GM18505 (cell line): Measurements from ENCODE around the gene GNA14.
"Not testable (repeated sequence)": the region's sequence is repeated elsewhere in the genome, so short reads cannot be mapped to it uniquely, and the experiment has no call there.

Source experiments
- ATAC-seq: cut with Tn5 transposase; IDR thresholded peaks from one replicate; pipeline ENCODE4 v1.9.1; 2021; ENCODE audit not compliant: unreplicated experiment
- POLR2A ChIP-seq: IDR thresholded peaks from 4 replicates; pipeline ENCODE4 v1.6.1; 2011; ENCODE audit warnings: borderline replicate concordance; ENCODE audit not compliant: insufficient read depth, insufficient read length; ENCODE audit errors: extremely low read depth

GNA14 gene

DNA sequence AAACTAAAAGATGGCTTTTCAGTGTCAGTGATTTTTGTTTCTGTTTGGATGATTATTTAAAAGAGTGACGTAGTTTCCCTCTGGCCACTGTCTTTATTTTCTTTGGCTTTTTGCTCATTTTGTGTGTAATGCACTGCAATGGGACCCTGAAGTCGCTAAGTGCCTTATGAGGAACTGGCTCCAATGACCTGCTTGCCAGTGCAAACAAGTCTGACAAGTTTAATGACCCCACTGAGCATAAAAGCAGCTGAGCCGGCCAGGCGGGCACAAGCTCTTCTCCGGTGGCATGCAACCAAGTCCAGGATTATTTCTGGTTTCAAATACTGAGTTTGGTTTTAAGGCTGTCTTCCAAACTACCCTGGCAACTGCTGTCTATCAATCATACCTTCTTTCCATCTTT, 15.6 kb upstream of the GNA14 start:
- no peak for TF ChIP-seq POLR2A

DNA sequence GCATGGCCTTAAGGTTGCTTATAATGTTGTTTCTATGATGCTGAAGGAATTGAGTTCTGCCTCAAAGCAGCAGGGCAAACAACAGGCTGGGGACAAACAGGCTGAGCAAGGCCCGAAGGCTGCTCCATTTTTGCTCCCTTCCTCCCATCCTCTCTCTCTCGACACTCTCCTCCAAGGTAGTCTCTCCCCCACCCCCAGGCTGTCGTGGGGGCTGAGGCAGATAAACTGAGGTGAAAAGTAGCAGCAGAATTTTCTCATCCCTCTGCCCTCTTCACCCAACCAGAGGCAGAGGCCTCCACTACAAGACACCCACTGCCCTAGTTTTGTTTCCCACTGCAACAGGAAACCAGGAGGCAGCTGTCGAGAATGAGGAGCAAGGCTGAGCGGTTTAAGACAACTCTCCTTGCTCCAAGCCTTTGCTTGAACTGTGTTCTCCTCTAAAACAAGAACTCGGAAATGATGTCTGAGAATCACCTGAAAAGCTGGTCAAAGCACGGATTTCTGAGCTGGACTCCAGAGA, 13.5 kb upstream of the GNA14 start:
- no peak for TF ChIP-seq POLR2A
- ATAC-seq, result no peak

More for the DNA sequence above, 15.6 kb upstream of the GNA14 start:
- ATAC-seq, result no peak

DNA sequence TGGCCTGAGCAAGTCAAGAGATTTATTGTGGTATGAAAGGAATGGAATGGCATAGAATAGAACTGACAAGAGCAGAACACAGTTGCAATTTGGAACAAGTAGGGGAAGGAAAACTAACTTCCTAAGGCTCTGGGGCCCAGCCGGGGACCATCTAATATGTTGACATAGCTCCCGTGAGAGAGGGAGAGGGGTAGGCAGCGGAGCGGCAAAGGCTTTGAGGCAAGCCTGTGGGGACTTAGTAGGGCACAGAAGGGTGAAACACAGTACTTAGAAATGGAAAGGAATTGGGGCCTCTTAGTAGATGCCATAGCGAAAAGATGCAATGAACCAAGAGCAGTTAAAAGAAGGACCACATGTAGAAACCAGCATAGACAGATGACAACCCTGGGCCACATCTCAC, 11.8 kb upstream of the GNA14 start:
- no peak for TF ChIP-seq POLR2A
- no peak for ATAC-seq

DNA sequence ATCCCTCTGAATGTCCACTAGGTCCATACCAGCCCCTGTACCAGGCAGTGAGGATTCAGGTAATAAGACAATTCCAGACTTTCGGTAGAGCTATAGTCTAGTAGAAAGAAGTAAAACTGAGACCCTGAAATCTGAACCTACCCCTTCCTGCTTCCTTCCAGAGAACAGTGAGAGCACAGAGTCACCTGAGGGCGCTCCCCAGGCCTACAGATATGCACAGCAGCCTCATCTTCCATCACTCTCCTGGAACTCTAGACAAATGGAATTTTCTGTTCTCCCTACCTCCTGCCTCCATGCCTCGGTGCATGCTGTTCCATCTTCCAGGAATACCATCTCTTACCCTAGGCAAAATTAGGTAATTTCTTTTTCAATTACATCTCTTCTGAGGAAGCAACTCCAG, 3.1 kb upstream of the GNA14 start:
- ATAC-seq, result no peak
- TF ChIP-seq POLR2A, result no peak

DNA sequence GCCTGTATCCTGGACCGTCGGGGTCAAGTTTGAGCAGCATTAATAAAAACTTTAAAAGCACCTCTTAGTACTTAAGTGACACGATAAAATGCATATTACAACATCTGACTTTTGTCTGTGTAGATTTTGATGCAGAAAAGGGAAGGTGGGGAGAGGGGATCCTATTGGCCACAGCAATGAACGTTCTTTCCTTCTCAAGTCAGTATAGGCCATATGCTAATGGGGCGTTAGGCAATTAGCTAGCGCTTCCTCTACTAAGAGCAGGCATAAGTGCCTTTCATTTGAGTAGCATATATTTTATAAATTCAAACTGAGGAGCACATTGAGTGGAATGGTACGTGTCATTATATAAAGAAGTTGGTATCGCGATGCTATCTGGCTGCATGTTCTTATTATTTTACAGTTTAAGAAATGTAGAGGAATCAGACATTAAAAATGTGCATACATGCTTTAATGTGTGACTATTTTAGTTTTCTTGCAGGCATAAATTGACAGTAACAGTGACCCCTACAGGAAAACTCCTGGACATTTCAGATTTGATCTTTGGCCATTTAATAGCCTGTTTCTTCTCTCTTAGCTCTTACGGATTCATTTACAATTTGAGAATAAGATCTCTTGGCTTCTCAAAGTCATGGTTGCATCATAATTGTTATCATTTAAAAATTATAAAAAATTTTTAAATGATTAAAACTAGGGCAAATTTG, 1.1 kb upstream of the GNA14 start:
- no peak for ATAC-seq
- TF ChIP-seq POLR2A, result no peak

DNA sequence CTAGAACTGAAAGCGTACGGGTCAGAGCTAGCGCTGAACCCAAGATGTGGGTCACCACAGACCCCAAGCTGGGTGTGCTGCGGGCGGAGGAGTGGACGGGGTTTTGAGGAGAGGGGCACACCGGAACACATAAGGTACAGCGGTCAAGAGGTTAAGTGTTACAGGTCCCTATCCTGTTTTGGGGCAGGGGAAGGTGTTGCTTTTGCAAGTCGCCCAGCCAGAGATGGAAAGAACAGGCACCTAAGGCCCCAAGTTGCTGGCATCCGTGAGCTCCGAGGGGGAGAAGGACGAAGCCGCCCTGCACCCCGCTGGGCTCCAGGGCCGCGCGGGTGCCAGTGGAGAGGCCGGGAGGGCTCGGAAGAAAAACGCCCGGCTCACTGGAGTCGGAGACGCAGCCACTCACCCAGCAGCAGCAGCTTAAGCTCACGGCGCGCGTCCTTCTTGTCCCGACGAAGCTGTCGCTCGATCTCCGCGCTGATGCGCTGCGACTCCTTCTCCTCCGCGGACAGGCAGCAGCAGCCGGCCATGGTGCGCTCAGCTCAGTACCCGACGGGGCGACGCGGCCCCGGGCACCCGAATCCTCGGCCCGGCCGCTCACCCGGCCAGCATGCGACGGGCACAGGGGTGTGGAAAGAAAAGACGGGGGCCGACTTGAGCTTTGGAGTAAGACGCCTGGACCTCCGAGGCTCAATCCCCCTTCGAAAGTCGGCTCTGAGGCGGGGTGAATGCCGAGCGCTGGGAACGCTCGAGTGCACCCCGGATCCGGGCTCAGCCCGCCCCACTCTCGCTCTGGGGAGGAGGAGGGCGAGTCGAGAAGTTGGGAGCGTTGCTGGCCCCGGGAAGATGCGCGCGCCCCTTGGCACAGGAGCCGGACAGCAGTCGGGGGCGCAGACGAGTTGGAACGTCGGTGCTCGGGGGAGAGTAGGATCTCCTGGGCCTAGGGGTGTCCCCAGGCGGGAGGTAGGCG, 572 bp downstream of the GNA14 start:
- no peak for TF ChIP-seq POLR2A

DNA sequence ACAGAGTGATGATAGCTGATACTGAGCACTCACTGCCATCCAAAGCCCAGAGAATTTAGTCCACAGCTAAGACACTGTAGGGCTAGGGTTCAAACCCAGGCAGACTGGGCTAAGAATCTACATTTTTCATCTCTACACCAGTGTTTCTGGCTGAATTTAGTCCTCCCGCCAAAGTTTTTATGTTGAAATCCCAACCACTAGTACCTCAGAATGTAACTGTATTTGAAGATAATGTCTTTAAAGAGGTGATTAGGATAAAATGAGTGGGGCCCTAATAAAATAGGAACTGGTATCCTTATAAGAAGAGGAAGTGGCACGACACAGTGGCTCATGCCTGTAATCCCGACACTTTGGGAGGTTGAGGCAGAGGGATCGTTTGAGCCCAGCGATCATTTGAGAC, 4.3 kb downstream of the GNA14 start:
- no peak for ATAC-seq

More for the DNA sequence above, 572 bp downstream of the GNA14 start:
- ATAC-seq, result no peak

DNA sequence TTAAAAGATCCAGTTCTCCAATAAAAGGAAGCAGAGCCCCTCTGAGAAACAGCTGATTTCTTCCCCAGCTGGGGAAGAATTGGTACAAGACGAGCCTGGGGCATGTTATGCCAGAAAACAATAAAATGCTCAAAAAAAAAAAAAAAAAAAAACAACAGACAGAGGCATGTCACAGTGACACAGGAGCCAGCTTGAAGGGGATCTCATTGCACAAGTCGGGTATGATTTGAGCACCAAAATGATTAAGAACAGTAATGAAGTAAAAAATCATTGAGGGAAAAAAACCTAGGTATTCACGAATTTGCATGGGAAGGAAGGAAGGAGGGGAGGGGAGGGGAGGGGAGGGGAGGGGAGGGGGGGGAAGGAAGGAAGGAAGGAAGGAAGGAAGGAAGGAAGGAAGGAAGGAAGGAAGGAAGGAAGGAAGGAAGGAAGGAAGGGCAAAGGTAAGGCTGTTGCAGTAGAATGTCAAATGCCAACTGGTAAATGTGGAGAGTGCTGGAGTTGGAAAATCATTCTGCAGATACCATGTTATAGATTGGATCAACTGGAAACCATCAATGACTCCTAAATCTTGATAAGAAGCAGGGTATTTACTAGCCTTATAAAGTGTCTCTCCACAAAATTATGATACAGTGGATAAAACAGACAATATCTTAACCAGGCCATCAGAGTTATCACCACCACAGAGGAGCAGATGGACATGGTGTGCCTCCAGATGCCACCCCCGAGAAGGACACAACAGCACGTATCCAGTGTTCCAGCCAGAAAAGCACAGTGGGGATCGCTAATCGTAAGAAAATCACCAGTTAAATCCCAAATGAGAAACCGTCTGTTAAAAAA, 7.2 kb downstream of the GNA14 start:
- no peak for TF ChIP-seq POLR2A
- no peak for ATAC-seq

More for the DNA sequence above, 4.3 kb downstream of the GNA14 start:
- no peak for TF ChIP-seq POLR2A

DNA sequence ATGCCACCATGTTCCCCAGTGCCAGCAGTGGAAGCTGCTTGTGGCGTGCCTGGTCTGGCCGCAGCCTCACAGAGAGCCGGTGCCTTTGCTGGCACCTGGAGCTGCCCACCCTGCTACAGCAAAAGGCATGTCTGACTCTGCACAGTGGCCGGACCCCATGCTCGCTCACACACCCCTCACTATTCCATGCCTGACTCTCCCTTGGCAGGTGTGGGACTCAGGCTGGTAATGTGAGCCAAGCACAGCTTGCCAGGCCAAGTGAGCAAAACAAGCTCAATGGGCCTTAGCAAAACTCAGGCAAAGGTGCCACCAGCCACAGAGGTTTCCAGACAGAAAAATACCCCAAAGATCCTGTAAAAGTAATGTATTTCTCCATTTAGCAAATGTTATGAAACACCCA, 15.5 kb downstream of the GNA14 start:
- no peak for TF ChIP-seq POLR2A
- ATAC-seq, result no peak

DNA sequence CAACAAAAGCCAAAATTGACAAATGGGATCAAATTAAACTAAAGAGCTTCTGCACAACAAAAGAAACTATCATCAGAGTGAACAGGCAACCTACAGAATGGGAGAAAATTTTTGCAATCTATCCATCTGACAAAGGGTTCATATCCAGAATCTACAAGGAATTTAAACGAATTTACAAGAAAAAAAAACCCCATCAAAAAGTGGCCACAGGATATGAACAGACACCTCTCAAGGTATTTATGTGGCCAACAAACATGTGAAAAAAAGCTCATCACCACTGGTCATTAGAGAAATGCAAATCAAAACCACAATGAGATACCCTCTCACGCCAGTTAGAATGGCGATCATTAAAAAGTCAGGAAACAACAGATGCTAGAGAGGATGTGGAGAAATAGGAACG, 19.3 kb downstream of the GNA14 start:
- ATAC-seq, result not testable (repeated sequence)

DNA sequence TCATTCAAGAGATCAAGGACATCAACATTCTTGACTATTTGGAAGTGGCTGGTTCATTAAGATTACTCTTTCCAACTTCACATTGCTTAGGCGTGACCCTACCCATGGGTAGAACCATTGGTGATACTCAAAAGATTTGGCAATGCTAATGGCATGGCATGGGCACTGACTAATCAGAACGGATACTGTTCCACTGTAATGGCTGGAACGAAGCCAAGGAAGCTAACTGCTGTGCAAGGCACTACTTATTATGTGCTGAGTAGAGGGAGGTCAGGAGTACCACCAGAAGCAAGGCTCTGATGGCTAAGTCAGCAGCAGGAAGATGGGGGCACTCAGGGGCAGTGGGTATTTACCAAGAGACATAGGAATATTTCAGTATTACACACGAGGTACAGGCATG, 31.9 kb downstream of the GNA14 start:
- ATAC-seq, result no peak
- no peak for TF ChIP-seq POLR2A

DNA sequence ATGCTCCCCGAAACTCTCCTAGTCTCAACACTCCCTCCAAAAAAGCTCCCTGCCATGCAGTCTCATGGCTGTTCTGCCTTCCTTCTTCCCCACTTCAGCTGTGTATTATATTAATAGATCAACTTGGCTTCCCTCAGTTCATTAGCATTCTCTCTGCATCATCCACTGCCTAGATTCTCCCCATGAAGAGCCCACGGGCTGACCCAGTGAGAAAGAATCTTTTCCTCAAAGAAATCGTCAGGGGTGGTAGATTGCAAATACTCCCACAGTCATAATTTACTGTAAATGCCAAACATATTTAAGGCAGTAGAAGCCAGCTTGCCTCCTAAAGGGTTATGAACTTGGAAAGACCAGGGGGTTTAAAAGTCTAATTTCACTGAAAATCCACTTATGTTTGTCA, 33.5 kb downstream of the GNA14 start:
- no peak for ATAC-seq
- no peak for TF ChIP-seq POLR2A

DNA sequence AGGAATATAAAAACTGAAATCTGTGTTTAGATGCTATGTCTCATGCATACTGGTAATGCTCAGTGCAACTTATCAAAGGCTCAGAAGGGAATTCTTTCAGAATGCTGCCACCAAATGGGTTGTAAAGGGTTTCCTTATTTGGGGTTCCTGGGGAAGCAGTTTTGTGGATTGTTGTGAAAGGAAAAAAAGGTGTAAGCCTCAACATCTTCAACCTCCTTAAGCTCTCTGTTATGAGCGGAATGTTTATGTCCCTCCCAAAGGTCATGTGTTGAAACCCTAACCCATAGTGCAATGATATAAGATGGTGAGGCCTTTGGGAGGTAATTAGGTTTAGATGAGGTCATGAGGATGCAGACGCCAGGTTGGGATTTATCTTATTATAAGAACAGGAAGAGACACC, 41.6 kb downstream of the GNA14 start:
- no peak for ATAC-seq
- no peak for TF ChIP-seq POLR2A
